H7 (cell line): Measurements from ENCODE around the gene IMPG2. TPM values are rescaled to one million over a fixed set of nuclear protein-coding genes. Genes with fewer than 3 reads are reported as not detected.

Experiments
- DNase-seq: peaks from one replicate; pipeline ENCODE4 v3.0.0; 2012
- H3K27me3 ChIP-seq: 2 replicates; pipeline ENCODE4 v1.6.0; 2011; ENCODE audit warnings: mild to moderate bottlenecking, low read length; ENCODE audit not compliant: control insufficient read depth, insufficient read depth
- H3K36me3 ChIP-seq: replicated peaks from 2 replicates; pipeline ENCODE4 v1.5.1; 2011; ENCODE audit warnings: low read length; ENCODE audit not compliant: control insufficient read depth, insufficient read depth
- H3K4me3 ChIP-seq: 2 replicates; pipeline ENCODE4 v1.5.1; 2011; ENCODE audit warnings: low read depth, mild to moderate bottlenecking, control low read depth, low read length, moderate library complexity; ENCODE audit not compliant: insufficient read depth
- total RNA-seq: library from RNA; depleted of rRNA; stranded (reverse); fragments of >200 nt; shearing (Covaris generic); gene quantifications from 2 replicates; pipeline ENCODE4 v1.2.3, GENCODE V29; 2014

The IMPG2 gene
- total RNA-seq, 1 experiment from 2014 or later = 0.03 TPM

DNA sequence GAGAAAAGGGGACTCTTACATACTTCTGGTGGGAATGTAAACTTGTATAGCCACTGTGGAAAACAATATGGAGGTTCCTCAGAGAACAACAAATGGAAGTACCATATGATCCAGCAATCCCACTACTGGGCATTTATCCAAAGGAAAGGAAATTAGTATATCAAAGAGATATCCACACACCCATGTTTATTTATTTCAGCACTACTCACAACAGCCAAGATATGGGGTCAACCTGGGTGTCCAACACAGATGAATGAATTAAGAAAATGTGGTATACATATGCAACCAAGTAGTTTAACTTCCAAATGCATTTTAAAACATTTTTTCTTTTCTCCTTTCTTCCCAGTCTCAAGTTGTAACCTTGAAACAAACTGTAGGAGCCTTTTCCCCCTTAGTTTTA is 54.3 kb downstream of the IMPG2 start:
- H3K4me3 ChIP-seq = no peak overlapping the region
- H3K36me3 ChIP-seq = no peaks in the 10 kb centered on the region
- no peak for DNase-seq
- peaks cover 15% of the 10 kb centered on the region for H3K27me3 ChIP-seq

DNA sequence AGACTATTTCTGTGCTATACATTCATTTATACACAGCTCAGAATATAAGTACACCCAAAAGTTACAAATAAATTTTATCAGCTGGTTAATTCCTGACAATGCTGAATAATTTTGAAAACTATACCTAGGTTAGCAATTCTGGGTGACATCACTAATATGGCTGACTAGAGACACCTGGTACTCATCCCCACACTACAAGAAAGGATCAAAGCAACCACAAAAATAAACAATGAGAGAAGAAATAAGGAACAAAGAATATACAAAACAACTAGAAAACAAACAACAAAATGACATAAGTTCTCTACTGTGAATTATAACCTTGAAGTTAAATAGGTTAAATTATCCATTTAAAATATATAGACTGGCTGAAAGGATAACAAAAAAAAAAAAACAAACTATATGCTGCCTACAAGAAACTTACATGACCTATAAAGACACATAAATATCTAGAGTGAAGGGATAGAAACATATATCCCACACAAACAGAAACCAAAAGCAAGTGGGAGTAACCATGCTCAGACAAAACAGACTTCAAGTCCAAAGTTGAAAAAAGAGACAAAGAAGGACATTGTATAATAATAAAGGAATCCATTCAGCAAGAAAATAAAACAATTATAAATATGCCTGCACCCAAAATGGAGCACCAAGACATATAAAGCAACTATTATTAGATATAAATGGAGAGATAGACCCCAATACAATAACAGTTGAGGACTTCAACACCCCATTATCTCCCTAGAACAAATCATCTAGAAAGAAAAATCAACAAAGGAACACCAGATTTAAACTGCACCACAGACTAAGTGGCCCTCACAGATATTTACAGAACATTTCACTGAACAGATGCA is 57.8 kb downstream of the IMPG2 start:
- Histone ChIP-seq H3K36me3 (no peaks in the 10 kb centered on the region), H3K4me3 (no peak overlapping the region), H3K27me3 (no peaks in the 10 kb centered on the region; the same call in 1 of the 2 replicates)
- DNase-seq = no peak

DNA sequence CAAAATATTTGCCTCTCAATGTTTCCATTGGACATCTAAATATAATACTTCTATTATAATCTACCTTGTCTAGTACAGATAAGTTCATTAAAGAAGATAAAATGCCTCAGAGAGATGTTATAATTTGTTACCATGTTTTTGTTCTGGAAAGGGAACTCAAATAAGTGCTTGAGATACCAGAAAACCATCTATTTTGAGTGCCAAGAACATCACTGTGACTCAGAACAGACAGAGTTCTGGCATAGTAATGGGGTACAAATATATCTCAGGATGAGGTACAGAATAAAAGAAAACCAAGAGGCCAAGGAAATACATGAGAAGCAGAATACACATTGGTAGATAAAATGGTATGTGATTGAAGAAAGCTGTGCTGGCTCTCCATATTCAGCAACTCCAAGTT is 58.9 kb downstream of the IMPG2 start:
- DNase-seq = no peak
- no peaks in the 10 kb centered on the region for H3K36me3 ChIP-seq
- no peaks in the 10 kb centered on the region; the same call in 1 of the 2 replicates for H3K27me3 ChIP-seq
- no peak overlapping the region for H3K4me3 ChIP-seq

DNA sequence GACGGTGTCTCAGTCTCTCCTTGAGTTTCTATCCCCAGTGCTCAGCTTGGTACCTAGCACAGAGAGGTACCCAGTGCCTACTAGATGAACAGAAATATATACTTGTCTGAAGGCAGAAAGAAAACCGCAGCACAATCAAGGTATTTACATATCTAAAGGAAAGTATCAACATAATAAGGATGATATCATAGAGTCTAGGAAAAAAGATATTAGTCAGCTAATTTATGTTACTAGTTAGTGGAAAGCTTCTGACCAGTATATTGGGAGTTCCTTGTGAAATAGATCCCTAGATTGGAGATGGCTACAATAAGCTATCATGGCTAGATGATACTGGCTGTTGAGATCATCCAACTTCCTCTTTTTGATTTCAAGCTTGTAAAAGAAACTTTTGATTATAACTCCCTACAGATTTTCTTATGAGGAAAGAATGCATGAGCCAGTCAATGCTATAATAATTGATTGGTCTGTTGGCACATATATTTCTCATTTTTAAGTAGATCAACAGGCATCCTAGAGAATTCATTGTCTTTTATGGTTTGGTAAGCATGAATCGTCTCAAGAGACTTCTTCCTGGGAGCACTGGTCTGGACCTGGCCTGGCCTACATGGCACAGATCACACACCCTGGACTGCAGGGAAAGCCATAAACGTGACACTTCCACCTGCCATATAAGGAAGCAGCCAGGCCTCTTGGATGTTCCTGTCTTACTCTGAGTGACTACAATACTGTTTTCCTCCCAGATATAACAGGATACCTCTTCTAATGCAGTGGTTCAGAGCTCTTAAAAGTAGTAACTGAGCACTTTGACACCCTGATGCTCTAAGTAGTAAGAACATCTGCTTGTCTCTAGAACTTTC is 60.7 kb downstream of the IMPG2 start:
- DNase-seq = no peak
- Histone ChIP-seq H3K27me3 (no peaks in the 10 kb centered on the region; the same call in 1 of the 2 replicates), H3K36me3 (no peaks in the 10 kb centered on the region), H3K4me3 (no peak overlapping the region)

DNA sequence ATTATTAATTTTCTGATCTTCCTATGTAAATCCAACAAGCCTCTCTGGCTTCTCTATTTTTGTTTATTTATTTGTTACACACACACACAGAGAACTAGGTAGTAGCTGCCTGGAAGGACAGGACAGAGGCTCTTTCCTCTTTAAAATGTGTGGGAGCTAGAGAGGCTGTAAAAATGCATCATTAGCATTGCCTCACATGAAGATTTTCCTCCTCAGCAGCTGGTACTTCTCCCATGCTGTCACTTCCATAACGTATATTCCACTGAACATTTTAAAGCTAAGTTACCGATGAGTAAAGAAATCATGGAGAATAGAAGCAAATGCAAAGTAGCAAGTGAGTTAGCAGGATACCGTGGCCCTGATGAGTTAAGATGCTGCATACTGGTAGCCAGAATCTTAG is 63.9 kb downstream of the IMPG2 start:
- Histone ChIP-seq H3K4me3 (no peak overlapping the region), H3K36me3 (no peaks in the 10 kb centered on the region), H3K27me3 (no peaks in the 10 kb centered on the region; the same call in 1 of the 2 replicates)
- DNase-seq = no peak

DNA sequence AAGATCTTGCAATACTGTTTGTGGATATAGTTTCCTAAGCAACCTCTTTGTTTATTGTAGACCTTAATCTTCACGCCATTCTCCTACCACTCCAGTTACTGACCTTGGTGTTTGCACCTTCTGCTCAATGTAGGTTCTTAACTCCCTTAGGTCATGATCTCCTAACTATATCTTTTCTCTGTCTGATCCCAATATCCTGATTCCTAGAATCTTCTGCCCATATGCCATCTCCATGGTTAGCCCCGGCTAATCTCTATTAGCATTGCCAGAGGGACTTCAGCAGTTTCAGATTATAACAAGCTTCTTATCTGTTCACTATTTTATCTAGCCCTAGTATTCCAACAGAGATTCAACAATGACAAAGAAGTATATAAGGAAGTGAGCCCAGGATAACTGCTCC is 64.9 kb downstream of the IMPG2 start:
- no peak for DNase-seq
- Histone ChIP-seq H3K4me3 (no peak overlapping the region), H3K36me3 (no peaks in the 10 kb centered on the region), H3K27me3 (no peaks in the 10 kb centered on the region; the same call in 1 of the 2 replicates)

DNA sequence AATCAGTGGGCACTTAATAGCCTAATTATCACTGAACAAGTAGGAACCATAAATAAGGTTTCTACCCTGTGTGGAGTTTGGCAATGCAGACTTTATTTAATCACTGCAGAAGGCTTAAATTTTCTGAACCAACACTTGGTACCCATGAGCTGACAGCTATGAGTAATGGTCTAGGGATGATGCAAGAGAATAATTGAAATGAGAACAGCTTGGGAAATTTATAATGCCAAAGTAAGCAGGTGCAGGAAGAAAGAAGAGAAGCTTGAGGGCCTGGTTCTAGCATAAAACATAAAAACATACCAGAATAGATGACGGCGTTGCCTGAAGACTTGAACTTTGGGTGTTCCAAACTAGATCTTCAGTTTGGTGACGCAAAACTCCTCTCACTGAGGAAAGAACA is 67.0 kb downstream of the IMPG2 start:
- H3K36me3 ChIP-seq = no peaks in the 10 kb centered on the region

DNA sequence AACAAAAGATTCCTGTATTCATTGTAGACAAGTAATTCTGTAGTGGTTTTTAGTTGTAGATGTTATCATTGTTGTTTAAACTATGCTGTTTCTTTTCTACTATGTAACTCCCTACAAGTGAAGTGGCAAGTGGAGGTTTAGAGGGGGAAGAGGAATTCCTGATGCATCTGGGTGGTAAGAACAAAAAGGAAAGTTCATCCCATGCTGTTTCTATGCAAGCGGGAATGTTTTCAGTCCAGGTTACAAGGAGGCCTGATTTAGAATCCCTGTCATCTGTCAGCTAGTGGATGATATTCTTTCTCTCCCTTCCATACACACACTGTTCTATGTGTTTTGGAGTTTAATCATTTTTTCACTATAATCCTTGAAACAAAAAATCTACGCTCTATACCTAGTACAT is 67.4 kb downstream of the IMPG2 start:
- Histone ChIP-seq H3K27me3 (no peaks in the 10 kb centered on the region; the same call in 1 of the 2 replicates), H3K36me3 (no peaks in the 10 kb centered on the region), H3K4me3 (no peak overlapping the region)
- DNase-seq = peak; percentile 19

More for the DNA sequence above, 67.0 kb downstream of the IMPG2 start:
- H3K4me3 ChIP-seq = no peak overlapping the region
- no peak for DNase-seq
- H3K27me3 ChIP-seq = no peaks in the 10 kb centered on the region; the same call in 1 of the 2 replicates

DNA sequence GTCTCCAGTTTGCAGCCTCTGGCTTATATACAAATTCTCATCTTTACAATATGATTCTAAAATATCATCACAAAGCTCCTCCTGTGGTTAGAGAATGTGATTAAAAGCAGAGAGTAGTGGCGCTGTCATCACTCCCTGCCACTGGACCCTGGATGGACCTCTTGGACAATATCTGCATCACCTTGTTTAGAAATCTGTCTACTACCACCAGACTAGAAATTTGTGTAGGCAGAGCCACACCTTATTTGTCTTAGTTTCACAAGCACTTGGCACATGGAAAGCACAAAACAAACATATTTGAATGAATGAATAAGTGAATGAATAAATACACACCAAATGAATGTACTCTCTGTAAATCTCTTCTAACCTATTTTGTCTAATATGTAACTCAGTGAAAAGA is 68.1 kb downstream of the IMPG2 start:
- no peak for DNase-seq
- Histone ChIP-seq H3K4me3 (no peak overlapping the region), H3K36me3 (no peaks in the 10 kb centered on the region), H3K27me3 (no peaks in the 10 kb centered on the region; the same call in 1 of the 2 replicates)

DNA sequence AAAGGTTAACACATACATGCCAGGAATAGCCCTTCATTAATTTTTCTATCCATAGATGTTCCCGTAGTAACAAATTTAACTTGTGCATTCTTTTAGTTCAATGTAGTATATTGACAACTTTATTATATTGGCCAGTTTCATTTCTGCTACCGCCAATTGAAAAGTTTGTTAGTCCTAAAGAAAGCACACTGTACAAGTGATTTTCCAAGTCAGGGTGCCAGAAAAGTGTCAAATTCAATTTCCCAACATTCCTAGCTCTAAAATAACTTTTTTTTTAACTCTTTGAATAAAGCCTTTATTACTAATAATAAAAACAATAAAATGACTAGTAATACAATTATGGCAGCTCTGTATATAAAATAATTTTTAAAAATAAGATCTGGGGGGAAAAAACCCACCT is 68.9 kb downstream of the IMPG2 start:
- H3K27me3 ChIP-seq = no peaks in the 10 kb centered on the region
- no peaks in the 10 kb centered on the region for H3K36me3 ChIP-seq
- H3K4me3 ChIP-seq = no peak overlapping the region
- DNase-seq = no peak

DNA sequence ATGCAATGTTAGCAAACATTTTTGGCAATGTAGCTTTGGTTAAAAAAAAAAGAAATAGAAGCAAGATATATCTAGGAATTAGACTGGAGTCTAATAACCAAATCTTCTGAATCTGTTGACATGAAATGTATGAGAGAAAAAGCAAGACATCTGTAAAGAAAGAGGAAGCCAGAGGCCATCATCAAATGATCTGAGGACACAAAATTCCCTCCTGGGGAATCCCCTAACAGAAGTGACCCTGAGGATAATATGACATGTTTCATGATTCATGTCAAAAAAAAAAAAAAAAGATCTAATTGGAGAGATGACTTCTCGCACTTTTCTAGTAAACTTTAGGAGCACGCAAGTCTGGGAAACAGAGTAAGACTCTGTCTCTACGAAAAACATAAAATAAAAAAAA is 70.9 kb downstream of the IMPG2 start:
- Histone ChIP-seq H3K36me3 (no peaks in the 10 kb centered on the region), H3K4me3 (no peak overlapping the region), H3K27me3 (no peaks in the 10 kb centered on the region)
- no peak for DNase-seq

DNA sequence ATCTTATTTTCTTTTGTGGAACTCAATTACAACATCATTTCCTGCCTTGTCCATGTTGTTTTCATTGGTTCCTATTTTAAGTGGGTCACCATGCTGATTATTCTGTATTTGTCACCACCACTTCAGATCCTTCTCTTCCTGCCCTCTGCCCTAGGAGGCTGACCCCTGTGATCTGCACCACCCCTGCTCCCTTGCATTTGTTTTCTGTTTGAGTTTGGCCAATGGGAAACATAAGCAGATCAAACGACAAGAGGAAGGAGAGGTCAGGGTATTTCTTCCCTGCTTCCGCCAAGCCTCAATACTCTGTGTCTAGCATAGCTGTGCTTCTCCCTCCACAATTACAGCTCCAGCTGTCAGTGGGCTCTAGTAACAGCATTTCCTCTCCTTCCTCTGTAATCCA is 71.6 kb downstream of the IMPG2 start:
- Histone ChIP-seq H3K27me3 (no peaks in the 10 kb centered on the region), H3K4me3 (no peak overlapping the region), H3K36me3 (no peaks in the 10 kb centered on the region)
- no peak for DNase-seq

DNA sequence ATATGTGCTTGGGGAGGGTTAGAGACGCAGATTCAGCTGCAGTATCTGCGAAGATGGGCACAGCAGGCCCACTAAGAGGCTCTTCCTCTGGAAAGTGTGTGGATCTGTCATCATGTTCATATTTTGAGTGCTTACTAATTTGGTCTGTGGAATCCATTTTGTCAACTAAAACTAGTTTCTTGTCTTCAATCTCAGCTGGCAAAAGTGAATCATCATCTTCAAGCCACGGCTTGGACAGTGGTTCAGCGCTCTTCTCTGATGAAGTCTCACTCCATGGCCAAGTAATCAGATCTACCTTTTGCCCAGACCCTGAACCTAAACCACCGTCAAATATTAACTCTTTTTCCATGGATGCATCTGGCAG is 76.2 kb downstream of the IMPG2 start:
- no peaks in the 10 kb centered on the region for H3K27me3 ChIP-seq
- H3K4me3 ChIP-seq = no peak overlapping the region
- H3K36me3 ChIP-seq = no peaks in the 10 kb centered on the region
- DNase-seq = no peak

DNA sequence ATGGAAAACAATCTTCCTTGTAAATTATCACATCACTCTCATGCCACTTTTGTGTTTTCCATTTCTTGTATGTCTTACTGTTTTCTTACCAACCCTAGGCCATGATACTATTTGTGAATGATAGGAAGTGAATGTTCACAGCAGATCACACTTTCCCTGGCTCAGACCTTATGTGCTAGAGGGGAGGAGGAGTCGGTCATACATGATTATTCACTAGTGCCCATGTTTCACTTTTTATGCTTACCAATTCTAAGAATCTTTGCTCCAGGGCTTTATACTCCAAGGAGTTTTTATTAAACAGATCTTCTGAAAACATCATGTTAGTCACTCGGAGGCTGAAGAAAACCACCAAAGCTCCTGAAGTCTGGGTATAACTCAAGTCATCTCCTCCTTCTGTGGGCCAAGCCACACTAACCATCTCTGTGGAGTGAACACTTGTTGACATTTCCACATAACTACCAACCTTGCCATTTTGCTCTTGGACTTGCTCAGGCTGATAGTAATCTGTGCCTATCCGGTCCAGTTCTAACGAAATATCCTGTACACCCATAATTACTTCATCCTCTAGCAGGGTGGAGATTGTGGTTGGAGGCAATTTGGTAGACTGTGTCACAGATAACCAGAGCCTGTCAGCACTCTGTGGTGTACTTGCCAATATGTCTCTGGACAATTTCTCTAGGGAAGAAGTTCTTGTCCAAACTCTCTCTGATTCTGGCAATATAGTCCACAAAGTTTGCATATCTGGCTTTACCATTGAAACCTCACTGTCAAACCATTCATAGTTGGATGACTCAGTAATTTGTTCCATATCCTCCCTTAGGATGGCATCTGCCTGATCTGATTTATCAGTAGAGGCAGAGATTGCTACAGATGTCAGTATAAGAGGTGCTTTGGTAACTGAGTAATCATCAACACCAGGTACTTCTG is 76.8 kb downstream of the IMPG2 start:
- Histone ChIP-seq H3K27me3 (no peaks in the 10 kb centered on the region), H3K36me3 (no peaks in the 10 kb centered on the region), H3K4me3 (no peak overlapping the region)
- no peak for DNase-seq
